GM21515 (cell line): ENCODE measurements around the gene IL21R.
"Not testable (repeated sequence)": the region's sequence is repeated elsewhere in the genome, so short reads cannot be mapped to it uniquely, and the experiment has no call there.

Experiments used
- ATAC-seq: cut with Tn5 transposase; IDR thresholded peaks from one replicate; pipeline ENCODE4 v1.9.1; 2021; ENCODE audit not compliant: unreplicated experiment

IL21R gene

DNA sequence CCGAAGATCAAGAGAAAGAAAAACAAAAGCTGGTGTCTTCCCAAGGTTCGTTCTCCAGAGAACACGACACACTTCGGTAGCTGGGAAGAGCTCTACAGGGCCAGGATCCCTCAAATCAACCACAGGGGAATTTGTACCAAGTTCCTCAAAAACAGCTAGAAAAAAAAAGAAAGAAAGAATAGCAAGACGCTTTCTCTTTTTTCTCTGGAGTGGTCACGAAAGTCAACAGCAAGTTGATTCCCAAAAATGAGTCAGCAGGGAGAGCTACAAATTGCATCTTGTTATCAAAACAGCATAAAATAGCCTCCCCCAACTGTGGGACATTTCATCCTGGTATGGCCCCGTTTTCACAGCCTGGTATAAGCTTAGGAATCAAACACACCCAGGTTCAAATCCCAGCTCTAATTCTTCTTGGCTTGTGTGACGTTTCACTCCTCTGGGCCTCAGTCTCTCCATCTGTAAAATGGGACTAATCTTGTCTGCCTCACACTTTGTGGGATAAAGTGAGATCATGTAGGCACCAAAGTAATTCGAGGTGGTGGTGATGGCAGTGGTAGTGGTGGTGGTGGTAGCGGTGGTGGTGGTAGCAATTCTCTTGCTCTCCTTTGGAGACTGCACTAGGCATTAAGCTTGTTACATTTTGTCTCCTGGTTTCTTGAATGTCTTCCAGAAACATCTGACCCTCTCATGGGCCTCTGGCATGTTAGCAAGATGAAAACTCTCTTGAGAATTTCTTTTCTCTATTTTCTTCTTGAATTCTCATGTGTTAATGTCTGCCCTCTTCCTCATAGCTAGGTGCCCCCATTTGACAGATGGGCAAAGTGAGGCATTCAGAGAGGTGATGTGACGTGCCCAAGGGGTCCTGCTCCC, 988 bp upstream of the IL21R start:
- no peak for ATAC-seq

DNA sequence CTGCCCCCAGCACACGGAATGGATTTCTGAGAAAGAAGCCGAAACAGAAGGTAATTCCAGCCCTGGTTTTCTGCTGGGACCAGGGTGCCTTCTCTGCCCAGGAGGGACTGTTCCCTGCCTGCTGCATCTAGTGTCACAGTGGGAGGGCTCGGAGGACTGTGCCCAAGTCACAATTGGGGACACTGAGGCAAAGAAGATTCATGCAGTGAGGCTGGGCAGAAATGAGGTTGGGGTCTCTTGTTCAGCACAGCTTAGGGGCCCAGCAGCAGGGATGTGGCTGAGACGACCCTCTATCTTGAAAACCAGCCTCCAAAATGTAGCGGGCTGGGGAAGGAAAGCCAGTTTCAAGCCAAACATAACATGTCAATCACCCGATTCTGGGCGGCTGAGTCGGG, 592 bp downstream of the IL21R start:
- no peak for ATAC-seq

DNA sequence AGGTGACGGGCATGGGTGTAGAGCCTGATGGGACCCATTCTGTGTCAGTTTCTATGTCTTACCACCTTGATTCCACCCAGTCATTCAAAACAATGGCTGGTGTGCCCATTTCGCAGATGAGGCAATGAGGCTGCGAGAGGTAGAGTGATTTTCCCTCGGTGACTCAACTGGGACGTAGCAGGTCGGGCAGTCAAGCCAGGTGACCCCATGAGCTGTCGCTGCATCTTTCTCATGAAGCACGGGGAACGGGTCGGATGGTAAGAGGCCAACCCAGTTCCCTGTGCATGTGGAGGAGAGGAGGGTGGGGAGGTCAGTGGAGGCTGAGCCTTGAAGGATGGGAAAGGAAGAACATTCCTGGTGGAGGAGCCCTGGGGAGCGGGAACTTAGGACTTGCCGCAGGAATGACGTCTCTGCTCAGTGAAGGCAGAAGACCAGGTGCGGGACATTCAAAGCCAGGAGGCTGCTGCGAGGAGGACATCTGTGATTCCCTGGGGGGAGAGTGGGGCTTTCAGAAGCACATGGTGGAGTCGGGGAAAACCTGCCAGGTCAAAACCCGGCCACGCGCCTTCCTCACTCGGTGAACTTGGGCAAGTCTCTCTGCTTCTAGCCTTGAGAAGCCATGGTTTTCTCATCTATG, 1.1 kb downstream of the IL21R start:
- no peak for ATAC-seq

DNA sequence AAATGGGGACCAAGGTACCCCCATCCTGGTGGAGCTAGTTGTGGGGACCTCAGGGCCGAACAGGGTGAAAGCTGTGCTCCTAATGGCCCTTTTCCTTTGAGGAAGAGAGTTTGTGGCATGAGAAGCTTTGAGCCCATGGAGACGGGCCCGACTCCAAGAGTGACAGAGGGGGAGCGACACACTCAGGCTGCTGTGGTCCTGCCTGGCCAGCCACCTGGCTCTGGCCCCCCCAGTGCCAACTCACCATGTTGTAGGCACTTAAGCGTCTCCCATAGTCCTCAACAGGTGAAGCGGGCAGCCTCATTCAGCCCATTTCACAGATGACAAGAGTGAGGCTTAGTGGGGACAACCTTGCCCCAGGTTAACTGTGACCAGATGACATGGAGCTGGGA, 1.6 kb downstream of the IL21R start:
- no peak for ATAC-seq

DNA sequence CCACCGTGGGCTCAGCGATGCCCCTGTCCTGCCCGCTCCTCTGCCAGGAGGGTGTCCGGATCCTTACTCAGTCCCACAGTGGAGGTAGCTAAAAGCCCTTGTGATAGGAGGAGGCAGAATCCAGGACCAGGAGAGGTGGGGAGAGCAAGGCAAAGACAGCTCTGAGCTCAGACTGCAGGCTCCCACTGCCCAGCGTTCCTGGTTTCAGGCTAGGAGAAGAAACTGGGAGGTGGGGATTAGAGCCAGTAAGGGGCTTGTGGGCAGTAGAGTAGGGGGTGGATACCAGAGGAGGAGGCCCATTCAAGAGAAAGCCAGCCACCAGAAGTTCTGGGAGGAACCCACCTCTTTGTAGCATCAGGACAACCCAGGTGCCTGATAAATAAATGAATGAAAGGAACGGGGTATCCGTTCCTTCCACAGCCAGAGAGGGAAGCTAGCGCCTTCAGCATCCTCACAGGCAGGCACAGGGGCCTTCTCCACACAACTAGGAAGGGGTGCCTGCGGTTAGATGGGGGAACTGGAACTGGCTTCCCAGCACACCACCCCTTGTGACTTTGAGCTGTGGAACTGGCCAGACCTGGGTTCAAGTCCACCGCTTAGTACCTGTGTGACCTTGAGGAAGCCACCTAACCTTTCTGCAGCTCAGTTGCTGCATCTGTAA, 2.3 kb downstream of the IL21R start:
- no peak for ATAC-seq

DNA sequence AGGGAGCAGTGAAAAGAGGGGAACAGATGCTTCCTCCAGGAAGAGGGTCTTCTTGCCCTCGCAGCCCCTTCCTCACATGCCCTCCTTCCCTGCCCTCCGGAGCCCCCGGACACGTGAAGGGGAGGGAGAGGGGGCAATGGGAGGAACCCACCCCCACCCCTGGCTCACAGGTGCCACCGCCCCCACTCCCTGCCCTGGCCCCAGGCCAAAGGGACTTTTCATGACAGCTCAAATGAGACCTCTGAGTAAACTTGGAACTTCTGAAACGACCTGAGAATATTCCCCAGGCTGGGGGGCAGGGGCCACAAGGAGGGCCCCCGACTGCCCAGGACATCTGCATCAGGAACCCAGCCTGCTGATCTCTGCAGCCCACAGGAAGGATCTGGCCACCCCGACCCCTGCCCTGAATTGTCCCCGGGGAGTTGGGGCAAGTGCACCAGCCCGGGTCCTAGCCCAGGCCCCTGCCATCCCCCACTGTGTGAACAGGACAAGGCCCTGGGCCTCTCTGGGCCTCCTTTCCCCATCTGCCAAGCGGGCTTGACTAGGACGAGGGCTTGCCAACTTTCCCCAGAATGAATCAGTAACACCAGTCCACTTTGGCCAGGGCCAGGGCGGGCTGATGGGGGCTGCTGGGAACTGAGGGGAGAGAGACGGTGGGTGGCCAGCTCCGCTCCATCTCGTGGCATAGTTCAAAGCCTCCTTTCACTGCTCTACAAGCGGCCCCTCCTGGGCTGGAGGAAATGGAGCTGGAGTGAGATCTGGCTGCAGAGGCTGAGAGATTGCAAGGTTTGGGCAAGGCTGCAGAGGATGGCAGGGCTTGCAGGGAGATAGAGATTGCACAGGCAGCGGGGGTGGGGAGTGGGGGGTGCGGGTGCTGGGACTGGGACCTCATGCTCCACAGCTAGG, 3.8 kb downstream of the IL21R start:
- ATAC-seq = no peak

DNA sequence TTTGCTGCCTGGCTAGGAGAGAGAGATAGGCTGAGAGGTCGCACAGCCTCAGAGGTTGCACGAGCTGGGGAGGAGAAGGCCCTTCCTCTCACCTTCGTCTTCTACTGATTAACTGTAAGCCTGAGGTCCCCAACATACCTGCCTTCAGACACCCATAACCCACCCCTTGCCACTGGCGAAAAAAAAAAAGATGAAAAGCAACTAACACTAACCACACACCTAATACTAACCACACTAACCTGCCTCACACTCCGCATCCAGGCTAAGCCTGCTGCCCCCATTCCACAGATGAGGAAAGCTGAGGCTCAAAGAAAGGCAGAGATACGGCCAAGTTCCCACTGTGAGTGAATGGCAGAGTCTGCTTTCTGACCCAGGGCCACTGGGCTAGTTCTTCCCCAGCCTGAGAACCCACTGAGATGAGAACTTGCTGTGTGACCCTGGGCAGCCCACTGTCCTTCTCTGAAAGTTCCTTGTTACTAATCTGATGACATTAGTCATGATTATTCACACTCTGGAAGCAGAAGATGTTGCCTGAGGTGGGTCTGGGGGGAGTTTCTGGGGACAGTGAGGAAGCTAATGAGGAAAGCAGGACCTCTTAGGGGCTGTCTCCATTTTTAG, 4.6 kb downstream of the IL21R start:
- no peak for ATAC-seq

DNA sequence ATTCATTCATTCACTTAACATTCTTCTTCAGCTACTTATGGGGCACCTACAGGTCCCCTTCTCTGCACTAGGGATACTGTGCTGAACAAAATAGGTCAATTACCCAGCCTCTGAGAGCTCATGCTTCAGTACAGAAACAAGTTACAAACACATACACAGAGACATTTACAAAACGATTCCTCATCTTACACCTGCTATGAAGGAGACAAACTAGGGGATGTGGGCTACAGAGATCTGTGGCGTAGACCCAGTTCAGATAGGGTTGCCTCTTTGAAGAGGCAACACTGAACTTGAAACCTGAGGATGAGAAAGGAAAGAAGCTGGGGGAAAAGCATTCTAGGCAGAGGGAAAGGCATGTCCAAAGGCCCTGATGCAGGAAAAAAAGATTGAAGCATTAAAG, 5.2 kb downstream of the IL21R start:
- no peak for ATAC-seq

DNA sequence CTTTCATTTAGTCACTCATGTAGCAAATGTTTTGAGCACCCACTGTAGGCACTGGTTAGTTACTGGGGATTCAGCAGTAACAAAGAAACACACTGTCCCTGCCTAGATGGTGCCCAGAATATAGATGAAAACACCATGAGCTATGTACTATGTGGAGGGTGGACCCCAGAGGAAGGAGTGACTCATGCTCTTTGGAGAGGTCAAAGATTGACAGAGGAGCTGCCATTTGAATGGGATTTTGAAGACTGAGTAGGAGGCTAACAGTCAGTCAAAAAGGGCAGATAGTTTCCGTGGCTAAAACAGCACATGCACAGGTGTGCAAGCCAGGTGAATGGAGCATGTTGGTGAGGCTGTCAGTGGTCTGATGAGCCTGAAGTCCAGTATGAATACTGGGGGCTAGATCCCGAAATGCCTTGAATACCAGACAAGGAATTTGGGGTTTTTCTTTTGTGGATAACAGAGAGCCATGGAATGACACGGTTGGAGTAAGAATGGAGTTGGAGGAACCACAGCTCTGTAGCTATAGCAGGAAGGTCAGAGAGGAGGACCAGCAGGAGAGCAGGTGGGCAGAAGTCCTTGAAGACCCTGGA, 6.1 kb downstream of the IL21R start:
- no peak for ATAC-seq

DNA sequence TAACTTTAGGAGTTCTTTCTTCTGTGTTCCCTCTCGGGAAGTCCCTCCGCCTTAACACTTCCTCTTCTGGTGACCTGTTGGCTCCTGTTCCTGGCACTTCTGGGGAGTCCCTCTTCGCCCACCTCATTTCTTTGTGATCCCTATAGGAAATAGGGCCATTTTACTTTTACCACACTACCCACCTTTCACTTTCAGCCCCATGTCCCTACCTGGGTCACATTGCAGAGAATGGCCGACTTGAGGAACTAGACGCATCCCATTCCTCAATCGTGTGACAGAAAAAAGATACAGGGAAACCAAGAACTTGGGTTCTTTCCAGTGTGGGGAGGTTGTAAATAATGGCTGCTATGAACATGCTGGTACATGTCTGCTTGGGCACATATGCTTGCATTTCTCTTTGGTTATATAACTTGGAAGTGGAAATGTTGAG, 6.6 kb downstream of the IL21R start:
- ATAC-seq = no peak

DNA sequence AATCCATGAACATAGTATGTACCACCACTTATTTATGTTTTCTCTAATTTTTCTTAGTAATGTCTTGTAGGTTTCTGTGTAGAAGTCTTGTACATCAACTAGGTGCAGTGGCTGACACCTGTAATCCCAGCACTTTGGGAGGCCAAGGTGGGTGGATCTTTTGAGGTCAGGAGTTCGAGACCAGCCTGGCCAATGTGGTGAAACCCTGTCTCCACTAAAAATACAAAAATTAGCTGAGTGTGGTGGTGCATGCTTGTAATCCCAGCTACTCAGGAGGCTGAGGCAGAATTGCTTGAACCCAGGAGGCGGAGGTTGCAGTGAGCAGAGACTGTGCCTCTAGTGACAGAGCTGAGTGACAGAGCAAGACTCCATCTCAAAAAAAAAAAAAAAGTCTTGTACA, 8.0 kb downstream of the IL21R start:
- ATAC-seq = not testable (repeated sequence)

DNA sequence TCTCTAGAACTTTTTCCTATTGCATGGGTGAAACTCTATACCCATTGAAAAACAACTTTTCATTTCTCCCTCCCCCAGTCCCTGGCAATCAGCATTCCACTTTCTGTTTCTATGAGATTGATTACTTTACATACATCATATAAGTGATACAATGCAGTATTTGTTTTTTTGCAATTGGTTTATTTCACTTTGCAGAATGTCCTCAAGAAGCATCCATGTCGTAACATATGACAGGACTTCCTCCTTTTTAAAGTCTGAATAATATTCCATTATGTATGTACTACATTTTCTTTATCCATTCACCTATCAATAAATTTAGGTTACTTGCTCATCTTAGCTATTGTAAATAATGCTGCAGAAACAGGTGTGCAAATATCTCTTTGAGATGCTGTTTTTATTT, 8.8 kb downstream of the IL21R start:
- no peak for ATAC-seq

DNA sequence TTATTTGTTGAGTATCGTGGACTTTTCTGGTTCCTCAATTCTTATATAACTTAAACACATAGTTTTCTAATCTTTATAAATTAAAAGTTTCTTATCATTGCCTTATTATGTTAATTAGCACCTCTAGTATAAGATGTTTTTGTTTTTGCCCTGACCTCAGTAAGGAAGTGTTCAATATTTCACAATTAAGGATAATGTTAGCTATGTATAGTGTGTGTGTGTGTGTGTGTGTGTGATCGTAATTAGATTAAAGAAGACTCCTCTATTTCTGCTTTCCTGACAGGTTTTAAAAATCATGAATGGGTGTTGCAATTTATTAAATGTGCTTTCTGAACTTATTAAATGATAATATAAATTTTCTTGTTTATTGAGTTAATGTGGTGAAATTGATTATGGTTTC, 12.0 kb downstream of the IL21R start:
- ATAC-seq = no peak

DNA sequence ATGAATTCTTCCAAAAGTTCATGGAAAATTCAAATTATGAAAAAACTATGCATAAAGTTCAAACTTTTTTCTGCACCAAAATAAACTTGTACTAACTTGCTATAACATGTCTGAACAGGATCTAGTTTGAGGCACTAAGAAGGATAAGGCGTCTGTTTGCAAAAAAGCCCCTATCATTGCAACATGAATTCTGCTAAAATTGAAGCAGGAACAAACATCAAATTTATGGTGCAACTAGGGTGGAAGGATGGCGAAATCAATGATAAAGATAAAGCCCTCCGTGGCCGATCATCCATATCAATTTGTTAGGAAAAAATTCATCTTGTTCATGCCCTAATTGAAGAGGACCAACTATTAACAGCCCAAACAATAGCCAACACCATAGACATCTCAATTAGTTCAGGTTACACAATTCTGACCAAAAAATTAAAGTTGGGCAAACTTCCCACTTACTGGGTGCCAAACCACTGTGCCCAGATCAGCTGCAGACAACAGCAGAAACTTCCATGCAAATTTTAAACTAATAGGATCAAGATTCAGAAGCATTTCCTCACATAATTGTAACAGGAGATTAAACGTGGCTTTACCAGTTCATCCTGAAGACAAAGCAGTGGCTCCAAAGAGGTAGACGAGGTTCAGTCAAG, 12.9 kb downstream of the IL21R start:
- ATAC-seq = no peak

DNA sequence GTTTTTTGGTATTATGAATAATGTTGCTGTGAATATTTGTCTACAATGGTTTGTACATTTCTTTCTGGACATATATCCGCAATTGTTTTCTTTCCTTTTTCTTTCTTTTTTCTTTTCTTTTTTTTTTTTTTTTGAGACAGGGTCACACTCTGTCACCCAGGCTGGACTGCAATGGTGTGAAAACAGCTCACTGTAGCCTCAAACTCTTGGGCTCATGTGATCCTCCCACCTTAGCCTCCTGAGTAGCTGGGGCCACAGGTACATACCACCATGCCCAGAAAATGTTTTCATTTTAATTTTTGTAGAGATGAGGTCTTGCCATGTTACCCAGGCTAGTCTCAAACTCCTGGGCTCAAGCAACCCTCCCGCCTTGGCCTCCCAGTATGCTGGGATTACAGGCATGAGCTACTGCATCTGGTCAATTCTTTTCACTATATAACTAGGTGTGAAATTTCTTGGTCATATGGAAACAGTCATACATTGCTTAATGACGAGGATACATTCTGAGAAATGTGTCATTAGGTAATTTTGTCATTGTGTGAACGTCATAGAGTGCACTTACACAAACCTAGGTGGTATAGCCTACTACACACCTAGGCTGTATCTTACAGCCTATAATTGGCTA, 15.2 kb downstream of the IL21R start:
- no peak for ATAC-seq

DNA sequence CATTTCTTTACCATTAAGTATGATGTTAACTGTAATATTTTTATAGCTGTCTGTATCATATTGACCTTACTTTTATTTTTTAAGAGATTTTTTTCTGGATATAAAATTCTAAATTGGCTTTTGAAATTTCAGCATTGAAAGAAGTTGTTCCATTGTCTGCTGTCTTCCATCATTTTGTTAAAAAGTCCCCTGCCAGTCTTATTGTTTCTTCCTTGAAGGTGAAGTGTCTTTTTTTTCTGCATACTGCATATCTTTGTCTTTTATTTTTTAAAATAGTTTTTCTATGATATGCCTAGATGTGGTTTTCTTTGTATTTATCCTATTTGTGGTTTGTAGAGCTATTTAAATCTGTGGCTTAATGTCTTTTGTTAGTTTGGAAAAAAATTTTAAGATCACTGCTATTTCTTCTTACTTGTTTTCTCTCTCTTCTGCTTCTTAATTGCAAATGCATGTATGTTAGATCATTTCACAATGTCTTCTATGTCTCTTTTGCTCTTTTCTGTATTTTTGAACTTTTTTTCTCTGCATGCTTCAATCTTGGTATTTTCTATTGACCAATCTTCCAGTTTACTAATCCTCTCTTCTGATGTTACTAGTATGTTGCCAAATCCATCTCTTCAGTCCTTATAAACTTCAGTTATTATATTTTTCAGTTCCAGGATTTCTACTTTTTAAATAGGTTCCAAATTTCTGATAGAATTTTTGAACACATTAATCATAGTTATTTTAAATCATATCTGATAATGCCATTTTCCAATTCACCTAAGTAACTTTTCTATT, 20.2 kb downstream of the IL21R start:
- ATAC-seq = no peak

DNA sequence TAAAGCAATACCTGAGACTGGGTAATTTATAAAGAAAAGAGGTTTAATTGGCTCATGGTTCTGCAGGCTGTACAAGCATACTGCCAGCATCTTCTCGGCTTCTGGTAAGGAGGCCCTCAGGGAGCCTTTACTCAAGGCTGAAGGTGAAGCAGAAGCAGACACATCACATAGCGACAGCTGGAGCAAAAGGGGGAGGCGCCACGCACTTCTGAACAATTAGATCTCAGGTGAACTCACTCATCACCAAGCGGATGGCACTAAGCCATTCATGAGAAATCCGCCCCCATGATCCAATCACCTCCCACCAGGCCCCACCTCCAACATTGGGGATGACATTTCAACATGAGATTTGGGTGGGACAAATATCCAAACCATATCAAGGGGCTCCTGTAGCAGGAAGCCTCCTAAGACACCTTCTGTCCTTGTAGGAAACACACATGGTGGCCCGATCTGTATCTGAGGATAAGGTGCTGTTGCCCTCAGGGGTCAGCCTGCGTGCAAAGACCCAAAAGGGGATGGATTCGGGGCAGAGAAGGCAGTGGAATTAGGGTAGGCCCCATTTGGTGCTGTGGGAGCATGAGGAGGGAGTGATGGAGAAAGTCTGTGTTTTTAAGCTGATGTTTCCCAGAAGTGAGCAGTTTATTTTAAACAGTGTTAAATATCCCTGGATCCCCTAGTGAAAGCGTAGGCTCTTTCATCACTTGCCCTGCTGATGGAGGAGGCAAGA, 23.0 kb downstream of the IL21R start:
- no peak for ATAC-seq

DNA sequence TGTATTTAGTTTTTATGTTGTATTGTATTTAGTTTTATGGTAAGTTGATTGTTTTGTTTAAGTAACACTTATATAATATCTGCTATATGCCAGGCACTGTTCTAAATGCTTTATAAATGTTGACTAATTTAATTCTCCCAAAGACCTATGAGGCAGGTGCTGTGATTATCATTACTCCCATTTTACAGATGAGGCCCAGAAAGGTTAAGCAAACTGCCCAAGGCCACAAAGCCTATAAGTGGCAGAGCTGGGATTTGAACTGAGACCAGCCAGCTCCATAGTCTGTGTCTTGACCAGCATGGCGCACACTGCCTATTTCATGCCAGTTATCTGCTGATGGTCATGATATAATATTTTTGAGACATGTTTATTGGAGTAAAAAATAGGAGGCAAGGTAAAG, 24.0 kb downstream of the IL21R start:
- no peak for ATAC-seq
